ENCODE results near the gene NELFCD. TPM values are rescaled to one million over a fixed set of nuclear protein-coding genes. Genes with fewer than 3 reads are reported as not detected.

NELFCD gene
- total and polyA plus RNA-seq, 10 of the 15 experiments (the other 5 are each of a cell fraction or from before 2014, with no cell fraction given), result 8.9 to 109 (median 82.9) TPM

DNA sequence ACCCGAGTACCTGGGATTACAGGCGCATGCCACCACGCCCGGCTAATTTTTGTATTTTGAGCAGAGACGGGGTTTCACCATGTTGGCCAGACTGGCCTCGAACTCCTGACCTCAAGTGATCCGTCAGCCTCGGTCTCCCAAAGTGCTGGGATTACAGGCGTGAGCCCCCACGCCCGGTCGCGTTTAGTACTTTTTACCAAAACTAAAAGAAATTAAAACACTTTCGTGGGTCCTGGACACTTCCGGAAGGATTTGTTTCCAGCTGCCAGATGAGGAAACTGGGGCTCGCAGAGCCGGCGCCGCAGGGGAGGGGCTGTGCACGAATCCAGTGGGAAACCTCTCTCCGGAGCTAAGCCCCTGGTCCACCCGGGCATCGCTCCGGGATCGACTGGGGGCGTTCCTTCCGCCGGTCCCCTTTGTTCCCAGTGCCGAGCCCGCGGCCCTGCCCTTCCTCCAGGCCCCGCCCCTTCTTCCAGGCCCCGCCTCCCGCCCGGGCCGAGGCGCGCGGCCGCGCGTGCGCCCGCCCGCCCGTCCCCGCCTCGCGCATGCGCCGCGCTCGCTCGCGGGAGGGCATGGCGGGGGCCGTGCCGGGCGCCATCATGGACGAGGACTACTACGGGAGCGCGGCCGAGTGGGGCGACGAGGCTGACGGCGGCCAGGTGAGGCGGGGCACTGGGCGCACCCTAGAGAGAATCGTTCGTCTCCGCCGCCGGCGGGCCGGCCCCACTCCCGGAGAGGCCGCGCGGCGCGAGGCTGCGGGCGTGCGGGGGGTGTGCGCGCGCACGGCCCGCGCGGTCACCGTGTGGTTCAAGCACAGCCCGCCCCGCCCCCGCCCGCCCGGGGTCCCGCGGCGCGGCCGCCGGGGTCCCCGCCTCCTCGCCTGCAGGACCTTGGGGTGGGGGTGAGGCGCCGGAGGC, at the start of gene NELFCD (continued):
- TF ChIP-seq, protein P1, sequence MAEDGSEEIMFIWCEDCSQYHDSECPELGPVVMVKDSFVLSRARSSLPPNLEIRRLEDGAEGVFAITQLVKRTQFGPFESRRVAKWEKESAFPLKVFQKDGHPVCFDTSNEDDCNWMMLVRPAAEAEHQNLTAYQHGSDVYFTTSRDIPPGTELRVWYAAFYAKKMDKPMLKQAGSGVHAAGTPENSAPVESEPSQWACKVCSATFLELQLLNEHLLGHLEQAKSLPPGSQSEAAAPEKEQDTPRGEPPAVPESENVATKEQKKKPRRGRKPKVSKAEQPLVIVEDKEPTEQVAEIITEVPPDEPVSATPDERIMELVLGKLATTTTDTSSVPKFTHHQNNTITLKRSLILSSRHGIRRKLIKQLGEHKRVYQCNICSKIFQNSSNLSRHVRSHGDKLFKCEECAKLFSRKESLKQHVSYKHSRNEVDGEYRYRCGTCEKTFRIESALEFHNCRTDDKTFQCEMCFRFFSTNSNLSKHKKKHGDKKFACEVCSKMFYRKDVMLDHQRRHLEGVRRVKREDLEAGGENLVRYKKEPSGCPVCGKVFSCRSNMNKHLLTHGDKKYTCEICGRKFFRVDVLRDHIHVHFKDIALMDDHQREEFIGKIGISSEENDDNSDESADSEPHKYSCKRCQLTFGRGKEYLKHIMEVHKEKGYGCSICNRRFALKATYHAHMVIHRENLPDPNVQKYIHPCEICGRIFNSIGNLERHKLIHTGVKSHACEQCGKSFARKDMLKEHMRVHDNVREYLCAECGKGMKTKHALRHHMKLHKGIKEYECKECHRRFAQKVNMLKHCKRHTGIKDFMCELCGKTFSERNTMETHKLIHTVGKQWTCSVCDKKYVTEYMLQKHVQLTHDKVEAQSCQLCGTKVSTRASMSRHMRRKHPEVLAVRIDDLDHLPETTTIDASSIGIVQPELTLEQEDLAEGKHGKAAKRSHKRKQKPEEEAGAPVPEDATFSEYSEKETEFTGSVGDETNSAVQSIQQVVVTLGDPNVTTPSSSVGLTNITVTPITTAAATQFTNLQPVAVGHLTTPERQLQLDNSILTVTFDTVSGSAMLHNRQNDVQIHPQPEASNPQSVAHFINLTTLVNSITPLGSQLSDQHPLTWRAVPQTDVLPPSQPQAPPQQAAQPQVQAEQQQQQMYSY (CRISPR knock-in tag; IDR thresholded peaks at IDR 0.05), result no peak
- TF ChIP-seq TARDBP (IDR thresholded peaks at IDR 0.05; ENCODE audit: borderline replicate concordance) (no peak), SPI1 (IDR thresholded peaks at IDR 0.05; ENCODE audit: borderline replicate concordance, insufficient read depth, low read depth, low read length) (no peak), HDGF (IDR thresholded peaks at IDR 0.05) (no peak), TCF7 (IDR thresholded peaks at IDR 0.05; ENCODE audit: borderline replicate concordance) (peak; percentile 43; the same call in 1 of the 2 replicates), ZNF274 (IDR thresholded peaks at IDR 0.05; ENCODE audit: insufficient read depth, insufficient read length) (no peak), SUZ12 (IDR thresholded peaks at IDR 0.05; ENCODE audit: unreplicated experiment) (no peak), ZNF622 (IDR thresholded peaks at IDR 0.05) (no peak), TCF12 (IDR thresholded peaks at IDR 0.05; ENCODE audit: low read depth, low read length) (no peak), RAD21 (IDR thresholded peaks at IDR 0.05; ENCODE audit: insufficient read depth, low read depth, low read length) (no peak), WRNIP1 (IDR thresholded peaks at IDR 0.05; ENCODE audit: borderline replicate concordance, low read depth, low read length) (no peak), ZNF24 (IDR thresholded peaks at IDR 0.05) (no peak)
- TF ChIP-seq, protein P2, sequence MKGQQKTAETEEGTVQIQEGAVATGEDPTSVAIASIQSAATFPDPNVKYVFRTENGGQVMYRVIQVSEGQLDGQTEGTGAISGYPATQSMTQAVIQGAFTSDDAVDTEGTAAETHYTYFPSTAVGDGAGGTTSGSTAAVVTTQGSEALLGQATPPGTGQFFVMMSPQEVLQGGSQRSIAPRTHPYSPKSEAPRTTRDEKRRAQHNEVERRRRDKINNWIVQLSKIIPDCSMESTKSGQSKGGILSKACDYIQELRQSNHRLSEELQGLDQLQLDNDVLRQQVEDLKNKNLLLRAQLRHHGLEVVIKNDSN (IDR thresholded peaks at IDR 0.05; ENCODE audit: borderline replicate concordance, extremely low read length, insufficient read depth, low read depth, low read length), result no peak
- TF ChIP-seq, protein P3, sequence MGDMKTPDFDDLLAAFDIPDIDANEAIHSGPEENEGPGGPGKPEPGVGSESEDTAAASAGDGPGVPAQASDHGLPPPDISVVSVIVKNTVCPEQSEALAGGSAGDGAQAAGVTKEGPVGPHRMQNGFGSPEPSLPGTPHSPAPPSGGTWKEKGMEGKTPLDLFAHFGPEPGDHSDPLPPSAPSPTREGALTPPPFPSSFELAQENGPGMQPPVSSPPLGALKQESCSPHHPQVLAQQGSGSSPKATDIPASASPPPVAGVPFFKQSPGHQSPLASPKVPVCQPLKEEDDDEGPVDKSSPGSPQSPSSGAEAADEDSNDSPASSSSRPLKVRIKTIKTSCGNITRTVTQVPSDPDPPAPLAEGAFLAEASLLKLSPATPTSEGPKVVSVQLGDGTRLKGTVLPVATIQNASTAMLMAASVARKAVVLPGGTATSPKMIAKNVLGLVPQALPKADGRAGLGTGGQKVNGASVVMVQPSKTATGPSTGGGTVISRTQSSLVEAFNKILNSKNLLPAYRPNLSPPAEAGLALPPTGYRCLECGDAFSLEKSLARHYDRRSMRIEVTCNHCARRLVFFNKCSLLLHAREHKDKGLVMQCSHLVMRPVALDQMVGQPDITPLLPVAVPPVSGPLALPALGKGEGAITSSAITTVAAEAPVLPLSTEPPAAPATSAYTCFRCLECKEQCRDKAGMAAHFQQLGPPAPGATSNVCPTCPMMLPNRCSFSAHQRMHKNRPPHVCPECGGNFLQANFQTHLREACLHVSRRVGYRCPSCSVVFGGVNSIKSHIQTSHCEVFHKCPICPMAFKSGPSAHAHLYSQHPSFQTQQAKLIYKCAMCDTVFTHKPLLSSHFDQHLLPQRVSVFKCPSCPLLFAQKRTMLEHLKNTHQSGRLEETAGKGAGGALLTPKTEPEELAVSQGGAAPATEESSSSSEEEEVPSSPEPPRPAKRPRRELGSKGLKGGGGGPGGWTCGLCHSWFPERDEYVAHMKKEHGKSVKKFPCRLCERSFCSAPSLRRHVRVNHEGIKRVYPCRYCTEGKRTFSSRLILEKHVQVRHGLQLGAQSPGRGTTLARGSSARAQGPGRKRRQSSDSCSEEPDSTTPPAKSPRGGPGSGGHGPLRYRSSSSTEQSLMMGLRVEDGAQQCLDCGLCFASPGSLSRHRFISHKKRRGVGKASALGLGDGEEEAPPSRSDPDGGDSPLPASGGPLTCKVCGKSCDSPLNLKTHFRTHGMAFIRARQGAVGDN (IDR thresholded peaks at IDR 0.05), result 0 out of 2 replicates have a peak, but pooled peaks have one; percentile 33
- TF ChIP-seq, protein P4, sequence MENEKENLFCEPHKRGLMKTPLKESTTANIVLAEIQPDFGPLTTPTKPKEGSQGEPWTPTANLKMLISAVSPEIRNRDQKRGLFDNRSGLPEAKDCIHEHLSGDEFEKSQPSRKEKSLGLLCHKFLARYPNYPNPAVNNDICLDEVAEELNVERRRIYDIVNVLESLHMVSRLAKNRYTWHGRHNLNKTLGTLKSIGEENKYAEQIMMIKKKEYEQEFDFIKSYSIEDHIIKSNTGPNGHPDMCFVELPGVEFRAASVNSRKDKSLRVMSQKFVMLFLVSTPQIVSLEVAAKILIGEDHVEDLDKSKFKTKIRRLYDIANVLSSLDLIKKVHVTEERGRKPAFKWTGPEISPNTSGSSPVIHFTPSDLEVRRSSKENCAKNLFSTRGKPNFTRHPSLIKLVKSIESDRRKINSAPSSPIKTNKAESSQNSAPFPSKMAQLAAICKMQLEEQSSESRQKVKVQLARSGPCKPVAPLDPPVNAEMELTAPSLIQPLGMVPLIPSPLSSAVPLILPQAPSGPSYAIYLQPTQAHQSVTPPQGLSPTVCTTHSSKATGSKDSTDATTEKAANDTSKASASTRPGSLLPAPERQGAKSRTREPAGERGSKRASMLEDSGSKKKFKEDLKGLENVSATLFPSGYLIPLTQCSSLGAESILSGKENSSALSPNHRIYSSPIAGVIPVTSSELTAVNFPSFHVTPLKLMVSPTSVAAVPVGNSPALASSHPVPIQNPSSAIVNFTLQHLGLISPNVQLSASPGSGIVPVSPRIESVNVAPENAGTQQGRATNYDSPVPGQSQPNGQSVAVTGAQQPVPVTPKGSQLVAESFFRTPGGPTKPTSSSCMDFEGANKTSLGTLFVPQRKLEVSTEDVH (IDR thresholded peaks at IDR 0.05; ENCODE audit: low read depth, partially characterized antibody), result no peak
